M059J (cell line): Measurements from ENCODE around the gene DDOST. TPM values are rescaled to one million over a fixed set of nuclear protein-coding genes. Genes with fewer than 3 reads are reported as not detected.

Experiments
- total RNA-seq: library from RNA; depleted of rRNA; stranded (reverse); fragments of >200 nt; shearing (Covaris generic); gene quantifications from 2 replicates; pipeline ENCODE4 v1.2.3, GENCODE V29; 2014; rRNA removed

DDOST gene
- total RNA-seq, 1 experiment from 2014 or later = 590 TPM

Other genes with a start within 250 kb of the DDOST start
- gene CAMK2N1, start 175.2 kb downstream of the DDOST start, total RNA-seq = 5.2 and 7.2 TPM in 2 replicates
- gene MUL1, start 153.2 kb downstream of the DDOST start, total RNA-seq = 38.3 and 48.8 TPM in 2 replicates
- 3.5 and 5.0 TPM in 2 replicates for gene FAM43B, start 108.8 kb downstream of the DDOST start, total RNA-seq
- gene CDA, start 72.3 kb downstream of the DDOST start, total RNA-seq = 1.1 and 2.1 TPM in 2 replicates
- 151 and 194 TPM in 2 replicates for gene PINK1, start 27.9 kb downstream of the DDOST start, total RNA-seq
- gene KIF17, start 56.6 kb upstream of the DDOST start, total RNA-seq = 0.59 and 0.86 TPM in 2 replicates
- 1.1 and 2.1 TPM in 2 replicates for gene SH2D5, start 71.3 kb upstream of the DDOST start, total RNA-seq
- 213 and 371 TPM in 2 replicates for gene HP1BP3, start 125.9 kb upstream of the DDOST start, total RNA-seq